Germinal center (tissue), 1 donor: Measurements from ENCODE around the gene ABCC3.

Source experiments
- DNase-seq: peaks from one replicate; pipeline ENCODE4 v3.0.0; 2012; ENCODE audit warnings: mixed read lengths, low spot score

ABCC3 gene

DNA sequence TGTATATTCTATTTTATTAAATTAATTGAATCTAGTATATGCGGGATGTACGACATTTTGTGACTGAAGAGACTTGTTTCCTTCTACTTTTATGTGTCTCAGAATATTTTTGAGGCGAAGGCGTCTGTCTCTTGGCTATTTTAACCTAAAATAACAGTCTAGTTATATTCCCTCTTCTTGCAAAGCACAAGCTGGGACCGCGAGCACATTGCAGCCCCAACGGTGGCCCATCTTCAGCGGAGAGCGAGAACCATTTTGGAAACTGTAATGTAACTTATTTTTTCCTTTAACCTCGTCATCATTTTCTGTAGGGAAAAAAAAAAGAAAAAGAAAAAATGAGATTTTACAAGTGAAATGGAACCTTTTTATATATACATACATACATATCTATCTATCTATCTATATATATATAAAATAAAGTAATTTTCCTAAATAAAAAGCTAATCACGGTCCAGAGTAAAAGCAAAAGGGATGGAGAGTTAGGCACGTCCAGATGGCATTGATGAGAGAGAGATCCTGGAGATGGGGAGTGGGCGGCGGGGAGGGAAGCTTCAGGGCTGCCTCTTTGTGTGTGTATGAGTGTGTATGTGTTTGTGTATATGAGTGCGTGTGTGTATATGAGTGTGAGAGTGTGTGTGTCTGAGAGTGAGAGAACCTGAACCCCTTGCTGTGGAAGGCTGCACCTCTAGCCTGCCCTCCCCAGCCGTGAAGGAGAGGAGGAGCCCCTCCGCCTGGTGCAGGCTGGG is 7.5 kb upstream of the ABCC3 start:
- DNase-seq = no peak

GRCh38 chr17:50627782-50628601 is 6.7 kb upstream of the ABCC3 start:
- DNase-seq = no peak

DNA sequence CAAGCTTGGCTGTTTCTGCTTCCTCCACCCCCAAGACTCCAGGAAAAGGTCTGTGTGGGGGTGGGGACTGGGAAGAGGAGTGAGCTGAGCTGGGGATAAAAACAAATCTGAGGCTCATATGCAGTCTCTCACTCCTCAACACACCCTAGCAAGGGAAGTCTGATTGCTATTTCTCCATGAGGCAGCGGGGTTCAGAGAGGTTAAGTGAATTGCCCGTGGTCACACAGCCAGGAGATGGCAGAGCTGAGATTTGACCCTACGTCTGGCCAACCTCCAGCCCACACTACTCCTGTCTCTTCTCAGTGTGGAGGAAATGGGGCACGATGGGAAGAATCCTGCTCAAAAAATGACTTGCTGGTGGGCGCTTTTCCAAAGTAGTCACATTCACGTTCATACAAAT is 4.8 kb upstream of the ABCC3 start:
- no peak for DNase-seq

DNA sequence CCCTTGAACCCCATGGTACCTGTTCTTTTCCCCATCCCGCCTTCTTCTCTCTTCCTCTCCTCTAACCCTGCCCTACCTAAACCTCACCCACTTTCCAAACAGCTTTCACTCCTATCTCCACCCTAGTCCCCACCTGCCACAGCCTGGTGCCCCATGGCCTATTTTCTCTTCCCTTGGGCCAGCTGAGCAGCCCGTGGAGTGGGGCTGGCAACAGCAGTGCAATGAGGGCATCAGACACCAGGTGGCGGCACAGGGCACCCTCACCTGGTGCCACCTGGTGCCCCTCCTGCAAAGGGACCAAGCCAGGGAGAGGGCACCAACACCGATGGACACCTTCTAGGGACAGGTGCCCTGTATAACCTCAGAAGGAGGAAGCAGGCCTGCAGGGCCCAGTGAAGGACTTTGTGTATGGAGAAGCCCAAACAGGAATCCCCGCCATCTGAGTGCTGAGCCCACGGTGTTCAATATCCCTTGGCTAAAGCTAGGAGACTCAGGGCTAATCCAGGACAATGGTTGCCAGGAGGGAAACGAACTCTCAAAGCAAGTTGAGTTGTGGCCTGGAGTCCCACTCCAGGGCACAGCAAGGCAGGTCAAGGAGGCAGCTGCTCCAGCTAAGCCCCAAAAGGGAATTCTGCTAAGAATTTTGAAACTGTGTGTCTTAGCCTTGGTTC is 4.0 kb upstream of the ABCC3 start:
- peak; percentile 82 for DNase-seq

DNA sequence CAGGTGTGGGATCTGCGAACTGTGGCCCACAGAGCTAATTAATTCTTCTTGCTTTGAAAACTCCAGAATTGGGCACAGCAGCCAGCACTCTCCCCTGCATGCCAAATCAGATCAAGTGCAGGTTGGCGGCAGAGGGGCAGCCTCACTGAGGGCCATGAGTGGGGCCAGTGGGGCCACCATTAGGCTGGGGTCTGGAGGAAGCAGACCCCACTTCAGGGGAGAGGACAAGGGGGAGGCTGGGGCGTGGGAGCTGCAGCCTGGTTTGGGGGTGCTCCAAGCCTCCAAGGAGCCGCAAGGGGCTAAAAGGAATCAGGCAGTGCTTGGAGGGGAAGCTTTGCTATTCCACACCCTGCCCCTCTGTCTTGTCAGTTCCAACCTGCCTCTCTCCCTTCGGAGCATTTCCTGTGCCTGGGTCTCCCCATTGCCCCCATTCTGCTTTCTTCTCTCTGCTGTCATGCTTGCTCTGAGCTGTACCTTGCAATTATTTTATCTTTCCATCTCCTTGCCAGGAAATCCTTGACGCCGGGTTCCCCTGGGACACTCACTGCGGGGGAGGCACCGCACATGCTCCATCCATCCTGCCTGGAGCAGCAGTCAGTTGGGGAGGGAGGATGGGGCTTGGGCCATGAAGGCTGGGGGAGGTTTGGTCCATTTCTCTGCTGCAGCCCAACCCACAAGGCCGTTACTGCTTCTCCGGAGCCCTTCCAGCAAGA is 3.3 kb upstream of the ABCC3 start:
- DNase-seq = no peak

GRCh38 chr17:50631908-50632571 is 2.6 kb upstream of the ABCC3 start:
- no peak for DNase-seq

DNA sequence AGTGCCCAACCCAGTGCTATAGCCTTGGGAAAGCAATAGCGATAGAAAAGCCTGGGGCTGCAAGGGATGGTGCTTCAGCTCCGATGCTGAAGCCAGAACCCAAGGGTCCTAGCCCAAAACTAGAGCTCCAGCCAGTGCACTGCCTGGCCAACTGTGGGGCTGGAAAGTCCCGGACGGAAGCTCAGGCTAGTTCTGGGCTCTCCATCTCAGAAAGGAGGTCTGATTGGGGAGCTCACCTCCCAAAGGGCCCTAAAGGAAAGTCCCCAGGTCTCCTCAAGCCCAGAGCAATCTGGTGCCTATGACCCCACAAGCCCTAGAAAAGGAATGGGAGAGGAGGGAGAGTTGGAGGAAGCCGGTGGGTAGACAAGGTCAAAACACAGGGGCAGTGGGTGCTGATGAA is 2.0 kb upstream of the ABCC3 start:
- no peak for DNase-seq

DNA sequence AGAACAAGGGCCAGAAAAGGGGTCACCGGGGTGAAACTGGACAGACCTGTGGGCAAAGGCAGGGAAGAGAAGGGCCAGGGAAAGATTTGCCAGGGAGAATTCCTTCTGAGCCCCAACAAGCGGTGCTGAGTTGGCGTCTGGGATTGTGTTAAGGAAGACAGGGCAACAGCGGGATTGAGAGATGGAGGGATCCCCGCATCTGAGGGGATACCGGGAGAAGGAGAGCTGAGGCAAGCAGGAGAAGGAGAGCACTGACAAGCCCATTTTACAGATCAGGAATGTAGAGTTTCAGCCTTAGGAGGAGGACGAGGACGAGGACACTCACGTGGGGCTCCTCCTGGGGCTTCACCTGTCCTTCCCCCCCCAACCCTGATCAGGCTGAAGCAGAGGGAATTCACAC is 998 bp upstream of the ABCC3 start:
- DNase-seq = no peak

- no peak for DNase-seq
These were observed 442 bp downstream of the ABCC3 start for GRCh38 chr17:50634915-50635731.

- DNase-seq = no peak
These were observed 976 bp downstream of the ABCC3 start for GRCh38 chr17:50635732-50635981.

DNA sequence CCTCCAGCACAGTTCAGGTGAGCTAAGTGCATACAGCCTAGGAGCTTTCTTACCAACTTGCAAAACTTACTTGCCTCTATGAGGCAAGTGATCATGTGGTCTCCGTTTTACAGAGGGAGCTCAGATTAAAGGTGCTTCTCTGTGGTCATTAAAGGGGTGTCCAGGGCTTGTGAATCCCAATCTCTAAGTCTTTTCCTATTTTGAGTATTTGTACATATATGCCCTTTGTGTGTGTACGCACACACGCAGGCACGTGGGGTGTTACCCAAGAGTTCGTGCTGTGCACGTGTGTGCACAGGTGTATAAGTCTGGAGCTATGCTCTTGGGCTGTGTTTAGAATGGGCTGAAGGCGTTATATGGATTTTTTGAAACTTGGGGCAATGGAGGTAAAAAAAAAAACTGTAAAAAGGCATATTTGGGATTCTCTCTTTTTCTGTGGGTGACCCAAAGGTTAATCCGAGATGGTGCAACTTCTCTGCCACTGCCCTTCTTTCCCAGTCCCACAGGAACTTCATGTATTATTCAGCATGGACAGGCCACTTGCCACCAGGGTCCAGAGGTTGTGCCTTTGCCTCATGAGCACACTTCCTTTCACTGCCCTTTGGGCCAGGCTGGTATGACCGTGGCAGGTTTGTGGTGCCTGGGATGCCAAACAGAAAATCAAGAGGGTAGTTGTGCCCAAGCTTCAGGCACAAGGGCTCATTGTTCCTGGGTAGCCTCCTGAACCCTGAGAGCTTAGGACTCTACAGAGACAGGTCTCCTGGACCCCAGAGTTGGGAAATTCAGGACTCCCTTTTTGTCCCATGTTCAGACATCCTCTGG is 1.5 kb downstream of the ABCC3 start:
- no peak for DNase-seq

GRCh38 chr17:50636804-50637195 is 2.1 kb downstream of the ABCC3 start:
- no peak for DNase-seq

- no peak for DNase-seq
These were observed 3.3 kb downstream of the ABCC3 start for GRCh38 chr17:50637829-50638605.

DNA sequence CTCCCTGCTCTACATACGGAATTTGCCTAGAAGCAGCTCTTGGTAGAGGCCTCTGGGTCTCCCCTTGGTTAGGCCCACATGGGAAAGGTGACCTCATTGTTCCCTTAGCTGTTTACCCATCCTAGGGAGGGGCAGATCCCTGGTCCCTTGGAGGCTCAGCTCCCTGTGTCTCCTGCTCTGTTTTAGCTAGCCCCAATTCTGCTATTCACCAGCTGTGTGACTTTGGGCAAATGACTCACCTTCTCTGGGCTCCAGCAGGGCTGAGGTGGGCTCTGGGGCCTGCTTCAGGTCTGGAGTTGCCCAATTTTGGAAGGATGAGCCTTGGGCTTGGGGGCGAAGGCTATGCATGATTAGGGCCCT is 3.9 kb downstream of the ABCC3 start:
- no peak for DNase-seq

DNA sequence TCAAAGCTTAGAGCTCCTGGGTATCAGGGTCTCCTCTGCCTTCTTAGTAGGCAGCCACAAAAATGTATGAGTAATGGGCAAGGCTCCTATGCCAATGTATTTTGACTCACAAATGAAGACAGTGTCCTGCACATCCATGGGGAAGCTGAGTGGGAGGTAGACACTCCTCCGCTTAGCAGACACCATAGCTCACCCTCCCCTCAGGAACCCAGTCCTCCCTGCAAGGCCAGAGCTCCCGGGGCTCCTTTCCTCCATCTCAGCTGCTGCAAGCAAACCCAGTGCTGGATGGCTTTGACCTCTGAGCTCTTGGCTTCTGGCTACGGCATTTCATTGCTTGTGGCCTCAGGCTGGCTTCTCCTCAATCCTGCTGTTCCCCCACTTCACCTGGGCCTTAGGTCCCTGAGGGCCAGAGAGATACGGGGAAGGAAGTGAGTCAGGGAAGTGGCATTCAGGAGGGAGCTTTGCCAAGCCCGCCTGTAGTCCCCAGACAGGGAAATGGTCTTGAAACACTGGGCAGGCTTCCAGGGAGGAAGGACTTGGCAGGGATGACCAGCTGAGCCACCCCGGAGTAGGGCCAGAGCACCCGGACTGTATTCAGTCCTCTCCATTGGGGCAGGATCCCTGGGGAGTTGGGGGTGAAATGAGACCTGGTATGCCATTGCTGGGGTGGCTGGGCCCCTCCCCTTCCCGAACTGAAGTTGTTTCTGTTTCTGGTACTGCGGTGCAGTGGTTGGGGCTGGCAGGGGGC is 4.5 kb downstream of the ABCC3 start:
- no peak for DNase-seq

GRCh38 chr17:50640686-50641351 is 6.1 kb downstream of the ABCC3 start:
- no peak for DNase-seq

DNA sequence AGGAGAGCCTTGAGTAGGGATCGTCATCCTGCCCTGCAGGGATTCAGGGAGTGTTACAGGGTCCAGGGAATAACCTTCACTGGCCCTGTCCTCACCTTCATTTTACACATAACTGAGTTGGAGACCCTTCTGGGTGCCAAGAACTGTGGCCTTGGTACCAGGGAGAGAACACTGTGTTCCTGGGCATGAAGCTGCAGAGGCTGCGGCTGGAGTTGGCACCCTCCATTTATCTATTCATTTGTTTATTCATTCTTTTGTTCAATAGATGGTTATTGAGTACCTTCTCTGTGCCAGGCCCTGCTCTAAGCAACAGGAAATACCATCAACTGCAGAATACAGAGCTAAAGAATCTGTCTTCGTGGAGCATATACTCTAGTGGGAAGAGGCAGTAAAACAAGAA is 6.7 kb downstream of the ABCC3 start:
- no peak for DNase-seq

GRCh38 chr17:50642071-50642721 is 7.5 kb downstream of the ABCC3 start:
- no peak for DNase-seq
